Lung microvascular endothelial cell (primary cell): ENCODE data around the gene NOXA1. TPM values are rescaled to one million over a fixed set of nuclear protein-coding genes. Genes with fewer than 3 reads are reported as not detected.
"Not testable (repeated sequence)": the region's sequence is repeated elsewhere in the genome, so short reads cannot be mapped to it uniquely, and the experiment has no call there.

ENCODE experiments used
- DNase-seq, 2 donors: peaks; one replicate each; pipeline versions ENCODE4 v3.0.0 to v3.0.0-alpha.2; 2010; ENCODE audit warnings: low read depth in 2 of 2
- total RNA-seq: library from RNA; depleted of rRNA; stranded (reverse); fragments of >200 nt; gene quantifications from 2 replicates; pipeline ENCODE4 v1.2.1, GENCODE V29; 2014

NOXA1 gene
- total RNA-seq, 1 donor from 2014 or later: 2.0 TPM

GRCh38 chr9:137404961-137405567 is 18.1 kb upstream of the NOXA1 start:
- no peak for DNase-seq

GRCh38 chr9:137405677-137406081 is 17.5 kb upstream of the NOXA1 start:
- DNase-seq: peak in 1 of 2 donors; percentile 30

DNA sequence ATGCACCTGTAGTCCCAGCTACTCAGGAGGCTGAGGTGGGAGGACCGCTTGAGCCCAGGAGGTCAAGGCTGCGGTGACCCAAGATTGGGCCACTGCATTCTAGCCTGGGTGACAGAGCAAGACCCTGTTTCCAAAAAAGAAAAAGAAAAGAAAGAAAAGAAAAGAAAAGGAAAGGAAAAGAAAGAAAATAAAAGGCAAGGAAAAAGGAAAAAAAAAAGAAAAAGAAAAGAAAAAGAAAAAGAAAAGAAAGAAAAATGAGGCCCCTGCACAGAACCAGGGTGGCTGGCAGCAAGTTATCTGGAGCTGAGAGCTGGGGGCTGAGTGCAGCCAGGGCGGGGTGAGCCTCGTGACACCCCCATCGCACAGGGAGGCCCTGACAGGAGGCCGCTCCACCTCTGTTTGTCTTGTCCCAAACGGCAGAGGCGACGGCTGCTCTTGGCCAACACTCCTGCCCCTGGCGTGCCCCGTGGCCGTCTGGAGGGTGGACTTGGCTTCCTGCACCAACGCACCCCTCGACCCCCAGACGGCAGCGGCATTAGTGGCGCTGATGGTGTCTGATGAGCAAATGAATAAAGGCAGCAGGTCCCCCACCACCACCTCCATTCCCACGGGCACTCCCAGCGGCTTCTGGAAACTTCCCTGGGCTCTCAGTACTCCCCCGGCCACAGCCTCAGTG is 17.0 kb upstream of the NOXA1 start:
- DNase-seq: no peak

DNA sequence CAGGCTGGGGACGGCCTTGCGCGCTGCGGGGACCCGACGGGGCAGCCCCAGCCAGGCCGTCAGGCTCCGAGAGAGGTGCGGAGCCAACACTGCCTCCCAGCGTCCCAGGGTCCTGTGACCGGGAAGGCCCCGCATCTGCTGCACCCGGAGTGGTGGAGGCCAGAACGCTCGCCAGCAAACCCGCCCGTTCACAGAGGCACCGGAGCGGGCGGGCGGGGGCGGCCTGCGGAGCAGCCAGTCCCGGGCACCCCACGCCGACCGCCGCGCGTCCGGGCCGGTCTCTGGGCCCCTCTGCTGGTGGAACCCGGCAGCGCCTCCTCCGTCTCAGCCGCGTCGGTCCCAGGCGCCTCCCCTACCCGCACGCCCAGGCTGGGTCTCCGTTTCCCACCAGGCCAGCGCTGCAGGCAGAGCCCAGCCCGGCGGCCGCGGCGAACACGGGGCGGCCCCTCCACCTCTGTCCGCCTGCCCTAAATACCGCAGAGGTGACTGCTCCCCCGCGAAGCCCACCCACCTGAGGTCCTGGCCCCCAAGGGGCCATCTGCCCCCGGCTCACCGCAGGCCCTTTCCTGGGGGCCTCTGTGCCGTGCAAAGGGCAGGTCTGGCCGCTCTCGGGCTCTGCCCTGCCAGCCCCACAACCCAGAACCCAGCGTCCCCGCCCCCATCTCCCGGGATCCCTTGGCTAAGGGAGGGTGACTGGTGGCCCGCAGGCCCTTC is 16.2 kb upstream of the NOXA1 start:
- peak; percentile 88 to 91 for DNase-seq

GRCh38 chr9:137407590-137408300 is 15.4 kb upstream of the NOXA1 start:
- DNase-seq: no peak

DNA sequence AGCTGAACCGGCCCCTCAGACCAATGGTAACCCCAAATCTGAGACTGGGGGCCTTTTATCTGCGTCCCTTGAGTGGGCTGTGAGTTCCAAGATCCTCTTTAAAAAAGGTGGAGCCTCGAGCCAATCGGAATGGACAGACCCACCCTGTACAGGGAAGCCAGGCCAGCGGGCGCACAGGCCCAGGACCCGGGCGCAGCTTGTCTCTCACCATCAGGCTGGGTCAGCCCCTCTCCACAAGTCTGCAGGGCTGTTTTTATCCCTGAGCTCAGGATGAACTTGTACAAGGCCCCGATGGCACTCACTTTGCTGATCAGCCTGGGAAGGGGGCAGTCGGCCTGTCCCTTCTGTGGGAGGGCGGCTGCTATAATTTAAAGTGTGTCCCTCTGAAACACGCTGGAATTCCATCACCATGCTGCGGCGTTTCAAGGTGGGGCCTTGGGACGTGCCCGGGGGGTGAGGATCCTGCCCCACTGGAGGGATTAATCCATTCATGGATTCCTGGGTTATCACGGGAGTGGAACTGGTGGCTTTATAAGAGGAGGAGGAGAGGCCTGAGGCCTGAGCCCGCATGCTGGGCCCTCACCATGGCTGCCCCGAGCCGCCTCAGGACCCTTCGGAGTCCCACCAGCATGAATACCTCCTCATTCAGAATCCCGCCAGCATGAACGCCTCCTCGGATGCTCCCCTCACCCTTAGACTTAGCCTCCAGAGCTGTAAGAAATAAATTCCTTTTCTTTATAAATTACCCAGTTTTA is 14.4 kb upstream of the NOXA1 start:
- no peak for DNase-seq

DNA sequence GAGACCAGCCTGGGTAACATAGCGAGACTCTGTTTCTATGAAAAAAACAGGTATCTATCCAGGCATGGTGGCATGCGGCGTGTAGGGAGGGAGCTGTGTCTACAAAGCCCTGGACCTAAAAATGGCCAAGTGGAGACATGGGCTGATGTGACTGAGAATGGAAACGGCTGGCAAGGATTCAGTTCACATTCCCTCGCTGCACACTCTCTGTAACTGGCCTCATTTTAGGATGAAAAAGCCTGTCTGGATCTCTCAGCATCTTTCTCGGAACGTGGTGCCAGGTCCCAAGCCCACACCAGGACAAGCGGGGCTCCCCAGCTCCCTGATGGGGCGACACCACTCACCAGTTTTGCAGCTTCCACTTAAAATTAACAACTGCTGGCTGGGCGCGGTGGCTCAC is 13.7 kb upstream of the NOXA1 start:
- DNase-seq: no peak

- not testable (repeated sequence) for DNase-seq
Observed at GRCh38 chr9:137410236-137410890, 12.8 kb upstream of the NOXA1 start.

DNA sequence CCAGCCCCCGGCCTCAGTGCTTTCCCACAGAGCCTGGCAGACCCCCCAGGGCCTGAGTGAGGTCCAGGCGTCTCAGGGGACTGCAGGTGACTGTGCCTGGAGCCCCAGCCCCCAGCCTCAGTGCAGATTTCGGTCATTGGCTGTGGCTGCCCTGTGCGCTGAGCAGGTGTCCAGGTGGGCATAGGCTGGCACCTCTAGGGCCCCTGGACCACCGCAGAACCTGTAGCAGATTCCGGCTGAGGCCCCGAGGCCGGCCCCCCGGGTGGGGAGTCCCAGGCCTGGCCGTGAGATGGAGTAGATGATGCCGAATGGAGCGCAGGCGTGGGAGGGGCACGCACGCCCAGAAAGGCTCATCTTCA is 12.3 kb upstream of the NOXA1 start:
- DNase-seq: no peak

- DNase-seq: peak in 1 of 2 donors; percentile 39
Observed at GRCh38 chr9:137411260-137411644, 11.9 kb upstream of the NOXA1 start.

- DNase-seq: peak; percentile 93 to 98
Observed at GRCh38 chr9:137411645-137412380, 11.4 kb upstream of the NOXA1 start.

DNA sequence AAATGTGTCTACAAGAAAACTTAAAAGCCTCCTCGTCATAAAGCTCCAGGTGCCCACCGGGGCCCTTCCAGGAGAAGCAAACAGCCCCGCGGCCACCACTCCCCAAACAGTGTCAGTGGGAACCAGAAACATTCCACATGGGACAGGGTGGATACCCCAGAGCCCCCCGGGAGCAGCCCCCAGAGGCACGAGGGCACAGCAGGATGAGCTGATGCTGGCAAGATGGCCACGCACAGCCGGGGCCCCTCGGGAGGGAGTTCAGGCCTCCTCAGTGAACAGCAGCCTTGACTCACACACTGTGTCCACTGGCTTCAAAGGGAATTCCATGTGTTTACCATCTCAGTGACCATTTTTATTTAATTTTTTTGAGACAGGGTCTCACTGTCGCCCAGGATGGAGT is 10.8 kb upstream of the NOXA1 start:
- no peak for DNase-seq

DNA sequence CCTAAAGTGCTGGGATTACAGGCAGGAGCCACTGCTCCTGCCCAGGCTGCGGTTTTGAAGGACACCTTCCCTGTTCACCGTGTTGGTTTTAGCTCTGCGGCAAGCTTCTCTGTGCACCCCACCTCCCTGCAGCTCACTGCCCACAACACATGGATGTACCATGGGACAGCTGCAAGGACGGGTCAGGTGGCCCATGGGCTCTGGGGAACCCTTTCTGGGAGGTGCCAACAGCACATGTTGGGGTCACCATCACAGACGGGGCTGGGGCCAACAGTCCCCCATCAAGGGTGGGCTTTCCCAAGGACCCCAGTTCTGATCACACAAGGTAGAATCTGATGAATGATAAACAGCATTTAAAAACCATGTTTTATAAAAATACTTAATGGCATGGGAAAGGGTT is 7.7 kb upstream of the NOXA1 start:
- DNase-seq: no peak

- no peak for DNase-seq
Observed at GRCh38 chr9:137416006-137416562, 7.1 kb upstream of the NOXA1 start.

GRCh38 chr9:137416563-137417151 is 6.5 kb upstream of the NOXA1 start:
- DNase-seq: peak in 1 of 2 donors; percentile 51

DNA sequence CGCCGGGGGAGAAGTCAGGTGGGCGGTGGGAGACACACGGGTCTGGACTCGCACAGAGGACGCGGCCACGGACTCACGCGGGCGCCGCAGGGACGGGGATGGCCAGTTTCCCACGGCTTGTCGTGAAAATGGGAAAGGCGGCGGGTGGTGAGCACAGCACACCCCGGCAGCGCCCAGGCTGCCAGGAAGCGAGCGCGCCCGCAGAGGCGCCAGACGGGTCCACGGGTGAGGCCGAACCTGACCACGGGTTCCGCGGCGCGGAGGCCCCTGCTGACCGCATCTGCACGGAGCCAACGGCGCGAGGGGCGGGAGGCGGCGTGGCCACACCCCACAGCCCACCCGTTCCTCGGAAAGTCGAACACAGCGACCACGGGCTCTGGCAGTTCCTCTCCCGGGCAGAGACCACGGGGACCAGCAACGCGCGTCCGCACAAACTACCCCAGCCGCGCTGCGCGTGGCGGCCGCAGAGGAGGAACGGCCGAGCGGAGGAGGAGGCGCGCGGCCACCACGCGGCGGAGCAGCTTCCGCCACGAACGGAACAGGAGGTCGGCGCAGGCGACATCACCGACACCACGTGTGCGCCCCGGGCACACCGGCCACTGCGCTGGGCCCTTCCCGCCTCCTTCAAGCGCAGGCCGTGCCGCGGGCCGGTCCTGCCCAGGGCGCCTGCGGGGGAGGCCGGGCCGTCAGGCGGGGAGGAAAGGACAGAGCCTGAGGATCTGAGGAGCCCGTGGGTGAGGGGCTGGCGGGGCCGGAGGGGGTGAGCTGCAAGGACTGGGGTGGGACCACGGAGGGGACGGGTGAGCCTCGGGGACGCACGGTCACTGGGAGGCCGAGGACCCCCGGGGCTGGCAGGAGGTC is 5.8 kb upstream of the NOXA1 start:
- peak; percentile 39 to 54 for DNase-seq

GRCh38 chr9:137421838-137422603 is 1.2 kb upstream of the NOXA1 start:
- DNase-seq: peak in 1 of 2 donors; percentile 31
